GM10266 (cell line): Measurements from ENCODE around the gene GBE1.
"Not testable (repeated sequence)": the region's sequence is repeated elsewhere in the genome, so short reads cannot be mapped to it uniquely, and the experiment has no call there.

Experiments
- DNase-seq: peaks from one replicate; pipeline ENCODE4 v3.0.0; 2012; ENCODE audit errors: extremely low spot score
- TF ChIP-seq, protein P1 (sequence below): IDR thresholded peaks from 2 replicates; pipeline ENCODE4 v1.5.1; 2012; ENCODE audit warnings: mild to moderate bottlenecking, low read depth; ENCODE audit not compliant: control insufficient read depth, insufficient read depth; ENCODE audit errors: missing control alignments

The GBE1 gene

DNA sequence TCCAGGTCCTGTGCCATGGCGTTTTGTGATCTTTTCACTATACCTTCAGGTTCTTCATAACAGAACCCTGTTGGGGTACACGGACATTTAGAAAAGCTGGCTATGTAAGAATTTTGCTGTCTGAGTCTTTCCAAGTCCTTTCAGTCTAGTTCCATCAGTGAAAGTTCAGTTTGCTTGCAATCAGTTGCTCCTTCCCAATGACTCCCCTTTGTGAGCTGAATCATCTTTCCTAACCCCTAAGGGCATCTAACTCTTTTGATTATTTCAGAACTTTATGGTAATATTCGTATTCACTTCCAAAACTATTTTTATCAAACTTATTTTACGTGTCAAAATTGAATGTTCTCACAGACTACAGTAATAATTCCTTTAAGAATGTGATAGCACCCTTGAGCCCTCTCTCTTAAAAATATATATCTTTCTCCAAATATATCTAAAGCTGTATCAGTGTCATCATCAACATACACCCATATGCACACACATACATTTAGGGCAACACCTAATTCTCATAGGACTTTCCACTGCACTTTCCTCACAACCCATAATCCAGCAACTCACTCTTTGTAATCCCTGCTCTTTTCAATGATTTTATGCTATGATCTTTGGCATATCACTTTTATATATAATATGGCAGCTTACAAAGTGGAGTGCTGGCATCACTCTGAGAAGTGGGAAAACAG is 263.7 kb downstream of the GBE1 start:
- no peak for DNase-seq
- TF ChIP-seq, protein P1, sequence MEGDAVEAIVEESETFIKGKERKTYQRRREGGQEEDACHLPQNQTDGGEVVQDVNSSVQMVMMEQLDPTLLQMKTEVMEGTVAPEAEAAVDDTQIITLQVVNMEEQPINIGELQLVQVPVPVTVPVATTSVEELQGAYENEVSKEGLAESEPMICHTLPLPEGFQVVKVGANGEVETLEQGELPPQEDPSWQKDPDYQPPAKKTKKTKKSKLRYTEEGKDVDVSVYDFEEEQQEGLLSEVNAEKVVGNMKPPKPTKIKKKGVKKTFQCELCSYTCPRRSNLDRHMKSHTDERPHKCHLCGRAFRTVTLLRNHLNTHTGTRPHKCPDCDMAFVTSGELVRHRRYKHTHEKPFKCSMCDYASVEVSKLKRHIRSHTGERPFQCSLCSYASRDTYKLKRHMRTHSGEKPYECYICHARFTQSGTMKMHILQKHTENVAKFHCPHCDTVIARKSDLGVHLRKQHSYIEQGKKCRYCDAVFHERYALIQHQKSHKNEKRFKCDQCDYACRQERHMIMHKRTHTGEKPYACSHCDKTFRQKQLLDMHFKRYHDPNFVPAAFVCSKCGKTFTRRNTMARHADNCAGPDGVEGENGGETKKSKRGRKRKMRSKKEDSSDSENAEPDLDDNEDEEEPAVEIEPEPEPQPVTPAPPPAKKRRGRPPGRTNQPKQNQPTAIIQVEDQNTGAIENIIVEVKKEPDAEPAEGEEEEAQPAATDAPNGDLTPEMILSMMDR = no peak

DNA sequence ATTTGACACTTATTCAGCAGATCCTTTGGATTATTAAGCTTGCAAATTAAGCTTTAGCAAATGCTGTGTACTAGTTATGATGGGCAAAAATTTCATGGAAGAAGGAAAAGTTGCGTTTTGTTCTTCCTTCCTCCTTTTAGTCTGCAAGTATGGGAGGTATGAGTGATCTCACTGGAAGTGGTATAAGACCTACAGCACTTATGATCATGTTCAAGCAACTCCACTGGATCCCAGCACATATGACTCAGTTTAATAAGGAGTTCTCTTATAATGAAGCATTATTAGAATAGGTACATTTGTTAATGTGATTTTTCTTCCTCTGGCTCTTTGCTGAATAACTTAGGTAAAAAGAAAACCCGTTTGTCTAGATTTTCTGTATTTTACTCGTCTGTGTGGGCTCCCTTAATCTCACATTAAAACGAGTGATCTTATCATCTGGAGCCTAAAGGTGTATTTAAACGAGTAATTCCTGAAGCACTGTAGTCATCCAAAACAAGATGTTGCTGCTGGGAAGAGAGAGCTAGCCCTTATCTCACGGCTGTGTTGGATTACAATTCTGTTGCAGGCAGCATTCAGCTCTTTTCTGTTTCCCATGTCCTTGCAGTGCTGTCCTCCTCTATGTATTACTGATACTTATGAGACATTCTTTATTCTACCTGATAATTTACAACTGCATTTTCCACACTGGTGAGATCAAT is 264.9 kb downstream of the GBE1 start:
- DNase-seq = no peak
- TF ChIP-seq, protein P1 = no peak

DNA sequence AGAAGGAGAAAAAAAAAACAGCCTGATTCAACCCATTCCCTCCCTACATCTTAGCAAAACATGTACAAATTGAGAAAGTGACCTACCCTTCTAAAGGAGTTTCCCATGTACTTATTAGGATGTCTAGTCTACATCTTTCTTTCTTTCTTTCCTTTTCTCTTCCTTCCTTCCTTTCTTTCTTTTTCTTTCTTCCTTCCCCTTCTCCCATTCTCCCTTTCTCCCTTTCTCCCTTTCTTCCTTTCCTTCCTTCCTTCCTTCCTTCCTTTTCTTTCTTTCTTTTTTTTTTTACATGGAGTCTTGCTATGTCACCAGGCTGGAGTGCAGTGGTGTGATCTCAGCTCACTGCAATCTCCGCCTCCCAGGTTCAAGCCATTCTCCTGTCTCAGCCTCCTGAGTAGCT is 269.0 kb downstream of the GBE1 start:
- DNase-seq = not testable (repeated sequence)

DNA sequence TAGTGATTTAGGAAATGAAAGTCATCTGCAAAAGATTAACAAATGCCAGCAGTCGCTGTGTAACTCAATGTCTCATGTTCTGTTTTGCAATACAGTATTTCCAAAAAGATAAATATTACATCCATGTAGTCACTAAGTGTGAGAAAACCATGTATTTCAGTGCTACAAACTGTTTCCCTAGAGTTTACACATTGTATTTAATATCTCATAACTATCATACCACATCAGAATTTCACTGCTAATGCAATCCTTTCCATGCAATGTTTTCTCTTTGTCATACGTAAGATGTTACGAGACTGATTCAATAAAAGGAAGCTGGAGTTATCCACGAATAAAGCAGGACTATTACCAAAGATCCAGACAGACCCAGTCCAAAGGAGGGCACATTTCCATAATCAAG is 269.4 kb downstream of the GBE1 start:
- DNase-seq = no peak
- TF ChIP-seq, protein P1 = no peak

DNA sequence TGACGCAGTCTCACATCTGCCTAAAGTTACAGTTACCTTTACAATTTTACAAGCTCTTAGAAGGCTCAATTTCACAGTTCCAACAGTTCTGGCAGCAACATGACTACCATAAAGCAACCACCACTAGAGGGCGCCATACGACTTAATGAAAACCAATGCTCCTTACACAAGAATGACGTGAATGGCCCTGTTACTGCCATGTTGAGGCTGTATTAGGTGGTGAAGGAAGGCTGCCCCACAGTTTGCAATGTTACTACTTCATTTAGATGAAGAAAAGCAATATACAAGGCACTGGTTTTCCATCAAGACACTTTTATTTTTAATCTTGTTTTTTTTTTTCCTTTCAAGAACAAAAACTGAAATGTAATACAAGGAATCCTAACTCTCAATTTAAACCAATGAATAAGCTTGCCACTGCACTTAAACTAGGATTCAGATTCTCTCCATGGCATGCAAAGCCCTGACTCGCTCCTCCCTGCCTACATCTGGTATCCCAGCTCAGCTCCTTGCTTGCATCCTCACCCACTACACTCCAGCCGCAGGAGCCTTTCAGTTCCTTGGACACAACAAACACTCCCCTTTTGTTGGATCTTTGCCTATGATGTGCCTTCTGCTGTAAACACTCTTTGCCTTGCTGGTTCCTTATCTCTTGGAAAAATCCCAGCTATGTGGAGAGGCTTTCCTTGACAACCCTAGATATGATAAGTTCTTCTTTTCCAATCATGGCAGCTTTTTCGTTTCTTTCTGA is 270.7 kb downstream of the GBE1 start:
- TF ChIP-seq, protein P1 = peak; percentile 75
- peak; percentile 44 for DNase-seq

DNA sequence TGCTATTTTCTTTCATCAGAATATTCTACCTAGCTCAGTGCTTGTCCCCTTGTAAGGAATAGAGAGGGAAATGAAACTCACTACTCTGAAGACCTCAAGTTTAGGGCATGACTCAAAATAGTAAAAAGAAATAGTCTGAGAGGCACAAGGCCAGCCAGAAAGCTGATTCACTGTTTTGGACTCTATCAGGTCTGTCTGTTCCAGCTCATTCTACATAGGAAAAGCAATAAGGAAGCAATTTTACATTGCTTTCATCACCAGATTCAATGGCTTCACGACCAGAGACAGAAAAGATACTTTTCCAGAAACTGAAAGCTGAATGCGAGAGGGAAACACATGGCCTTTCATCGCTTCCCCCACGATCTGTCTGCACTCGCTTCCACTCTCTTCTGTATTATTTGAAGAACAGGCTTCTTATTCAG is 276.0 kb downstream of the GBE1 start:
- DNase-seq = peak; percentile 25

DNA sequence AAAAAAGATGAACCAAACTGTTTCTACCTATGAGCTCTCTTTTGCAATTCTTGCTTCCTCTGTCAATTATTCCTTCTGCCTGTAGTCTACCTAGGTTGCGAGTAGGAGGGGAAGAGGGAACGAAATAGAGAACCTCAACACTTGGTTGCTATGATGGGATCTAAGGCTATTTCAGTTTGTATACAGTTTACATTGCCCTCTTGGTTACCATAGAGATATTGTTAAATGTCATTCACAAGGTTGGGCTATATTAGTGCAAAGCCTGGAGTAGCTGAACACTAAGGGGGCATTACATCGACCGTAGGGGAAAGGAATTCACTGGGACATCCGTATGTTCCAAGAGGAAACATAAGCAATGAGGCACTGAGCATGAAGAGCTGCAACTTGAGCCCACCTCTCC is 276.9 kb downstream of the GBE1 start:
- TF ChIP-seq, protein P1 = no peak
- no peak for DNase-seq

More for the DNA sequence above, 276.0 kb downstream of the GBE1 start:
- TF ChIP-seq, protein P1 = no peak
